A673 (cell line): Measurements from ENCODE around the gene ZNF560. TPM values are rescaled to one million over a fixed set of nuclear protein-coding genes. Genes with fewer than 3 reads are reported as not detected.

Experiments
- BruUV-seq: library from RNA; stranded (reverse); fragments of 400-500 nt; replicated peaks from 2 replicates; lab custom pipeline; 2021; lab: Mats Ljungman, UMichigan
- CTCF ChIA-PET: fragments of 300-600 bp; sonication (Branson Sonifier 250); formaldehyde crosslinking; loops from one replicate; lab custom pipeline; 2022; ENCODE audit warnings: antibody characterized with exemption; lab: Charles Lee
- POLR2A ChIA-PET: fragments of 300-600 bp; sonication (Branson Sonifier 250); formaldehyde crosslinking; loops from one replicate; lab custom pipeline; 2022; ENCODE audit warnings: antibody characterized with exemption; ENCODE audit not compliant: low non-redundant PET; lab: Charles Lee
- DNase-seq: peaks from one replicate; pipeline ENCODE4 v3.0.0-alpha.2; 2015; ENCODE audit warnings: low spot score
- H3K27ac ChIP-seq: fragments of 200-600 bp; sonication (generic); 2 replicates; pipeline ENCODE4 v1.5.1; 2016; ENCODE audit warnings: mixed run types, low read depth, mild to moderate bottlenecking, mixed read lengths, antibody characterized with exemption, low read length; ENCODE audit not compliant: poor library complexity, severe bottlenecking
- H3K27me3 ChIP-seq: fragments of 200-600 bp; sonication (generic); replicated peaks from 2 replicates; pipeline ENCODE4 v1.6.1; 2017; ENCODE audit warnings: mixed run types, low read depth, mild to moderate bottlenecking, mixed read lengths, antibody characterized with exemption, low read length; ENCODE audit not compliant: insufficient read depth, poor library complexity
- H3K36me3 ChIP-seq: fragments of 200-600 bp; sonication (generic); 2 replicates; pipeline ENCODE4 v1.6.1; 2016; ENCODE audit warnings: mixed run types, mild to moderate bottlenecking, mixed read lengths, antibody characterized with exemption, low read length; ENCODE audit not compliant: insufficient read depth, poor library complexity, severe bottlenecking
- H3K4me1 ChIP-seq: fragments of 200-600 bp; sonication (generic); 2 replicates; pipeline ENCODE4 v1.6.1; 2017; ENCODE audit warnings: mixed run types, mild to moderate bottlenecking, mixed read lengths, antibody characterized with exemption, low read length; ENCODE audit not compliant: insufficient read depth, poor library complexity, severe bottlenecking
- H3K4me3 ChIP-seq: fragments of 200-600 bp; sonication (generic); 2 replicates; pipeline ENCODE4 v1.5.1; 2016; ENCODE audit warnings: low read depth, mixed run types, mild to moderate bottlenecking, mixed read lengths, low read length; ENCODE audit not compliant: poor library complexity, severe bottlenecking
- H3K9me3 ChIP-seq: fragments of 200-600 bp; sonication (generic); 2 replicates; pipeline ENCODE4 v1.6.1; 2016; ENCODE audit warnings: mixed run types, low read depth, mild to moderate bottlenecking, mixed read lengths, antibody characterized with exemption, low read length; ENCODE audit not compliant: poor library complexity, severe bottlenecking
- EZH2 ChIP-seq: fragments of 200-600 bp; sonication (generic); IDR thresholded peaks from 2 replicates; pipeline ENCODE4 v1.6.1; 2017; ENCODE audit warnings: borderline replicate concordance, low read depth, mild to moderate bottlenecking, mixed read lengths, antibody characterized with exemption, low read length; ENCODE audit not compliant: poor library complexity, severe bottlenecking
- intact Hi-C: fragments of 100-400 bp; cut with micrococcal nuclease; formaldehyde crosslinking; loops from one replicate; pipeline ENCODE4 v1.10.0; 2022; ENCODE audit not compliant: unreplicated experiment
- total RNA-seq: library from RNA; stranded (reverse); gene quantifications from 2 replicates; pipeline ENCODE4 v1.2.3, GENCODE V29; 2021
- TF ChIP-seq, protein P1 (sequence below): fragments of 300-800, 200-600 bp; sonication (generic); conservative IDR thresholded peaks from 2 replicates; pipeline ENCODE4 v1.5.1; 2017; ENCODE audit warnings: low read depth, mild to moderate bottlenecking, antibody characterized with exemption, low read length, moderate library complexity, mixed read lengths

Gene ZNF560
- total RNA-seq, 1 experiment from 2014 or later: 8.0 TPM

DNA sequence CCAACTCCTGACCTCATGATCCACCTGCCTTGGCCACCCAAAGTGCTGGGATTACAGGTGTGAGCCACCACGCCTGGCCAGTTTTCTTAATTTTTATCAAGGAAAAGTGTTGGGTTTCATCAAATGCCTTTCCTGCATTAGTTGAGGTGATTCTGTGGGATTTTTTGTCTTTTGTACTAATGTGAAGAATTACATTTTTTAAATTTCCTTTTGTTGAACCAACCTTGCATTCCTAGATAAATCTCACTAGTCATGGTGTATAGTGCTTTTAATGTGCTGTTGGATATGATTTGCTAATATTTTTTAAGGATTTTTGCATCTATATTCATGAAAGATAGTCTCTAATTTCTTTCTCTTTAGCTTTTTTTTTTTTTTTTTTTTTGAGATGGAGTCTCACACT, 2.4 kb upstream of the ZNF560 start:
- H3K36me3 ChIP-seq: no peaks in the 10 kb centered on the region
- no peak overlapping the region for H3K27ac ChIP-seq
- no peaks in the 10 kb centered on the region for H3K4me1 ChIP-seq
- no peak for DNase-seq
- ChIA-PET POLR2A (no interaction called here), CTCF (interaction anchor here (0.6 kb wide), 1 partner anchor 885 kb away, joined by 4 read pairs; no protein-coding TSS in a partner anchor)
- intact Hi-C loops: no loop called here
- no TSS peak for BruUV-seq
- no peaks in the 10 kb centered on the region for H3K27me3 ChIP-seq
- H3K9me3 ChIP-seq: peaks cover 30% of the 10 kb centered on the region
- H3K4me3 ChIP-seq: no peak overlapping the region
- TF ChIP-seq, protein P1, sequence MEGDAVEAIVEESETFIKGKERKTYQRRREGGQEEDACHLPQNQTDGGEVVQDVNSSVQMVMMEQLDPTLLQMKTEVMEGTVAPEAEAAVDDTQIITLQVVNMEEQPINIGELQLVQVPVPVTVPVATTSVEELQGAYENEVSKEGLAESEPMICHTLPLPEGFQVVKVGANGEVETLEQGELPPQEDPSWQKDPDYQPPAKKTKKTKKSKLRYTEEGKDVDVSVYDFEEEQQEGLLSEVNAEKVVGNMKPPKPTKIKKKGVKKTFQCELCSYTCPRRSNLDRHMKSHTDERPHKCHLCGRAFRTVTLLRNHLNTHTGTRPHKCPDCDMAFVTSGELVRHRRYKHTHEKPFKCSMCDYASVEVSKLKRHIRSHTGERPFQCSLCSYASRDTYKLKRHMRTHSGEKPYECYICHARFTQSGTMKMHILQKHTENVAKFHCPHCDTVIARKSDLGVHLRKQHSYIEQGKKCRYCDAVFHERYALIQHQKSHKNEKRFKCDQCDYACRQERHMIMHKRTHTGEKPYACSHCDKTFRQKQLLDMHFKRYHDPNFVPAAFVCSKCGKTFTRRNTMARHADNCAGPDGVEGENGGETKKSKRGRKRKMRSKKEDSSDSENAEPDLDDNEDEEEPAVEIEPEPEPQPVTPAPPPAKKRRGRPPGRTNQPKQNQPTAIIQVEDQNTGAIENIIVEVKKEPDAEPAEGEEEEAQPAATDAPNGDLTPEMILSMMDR: no peak
- TF ChIP-seq EZH2: no peak

DNA sequence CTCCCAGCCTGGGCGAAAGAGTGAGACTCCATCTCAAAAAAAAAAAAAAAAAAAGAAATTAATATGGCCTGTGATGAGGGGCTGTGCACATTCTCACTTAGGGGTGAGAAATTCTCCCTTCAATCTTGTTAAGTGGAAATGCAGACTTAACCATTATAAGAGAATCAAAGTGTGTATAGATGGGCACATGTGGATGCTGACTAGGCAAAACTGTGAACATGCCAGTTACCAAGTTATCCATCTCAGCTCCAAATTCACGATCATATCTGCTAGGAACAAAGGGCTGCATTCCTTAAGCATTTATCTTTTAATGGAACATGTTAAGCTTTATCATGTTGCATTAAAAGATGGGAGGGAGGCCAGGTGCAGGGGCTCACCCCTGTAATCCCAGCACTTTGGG, 4.3 kb downstream of the ZNF560 start:
- Histone ChIP-seq H3K27ac (no peak overlapping the region), H3K36me3 (no peaks in the 10 kb centered on the region), H3K27me3 (no peaks in the 10 kb centered on the region), H3K9me3 (peaks cover 22% of the 10 kb centered on the region), H3K4me3 (no peak overlapping the region), H3K4me1 (no peaks in the 10 kb centered on the region)
- ChIA-PET CTCF (no interaction called here), POLR2A (no interaction called here)
- no peak for DNase-seq
- BruUV-seq: no TSS peak
- TF ChIP-seq EZH2: no peak
- TF ChIP-seq, protein P1: no peak
- intact Hi-C loops: no loop called here

- CTCF ChIA-PET: no interaction called here
- Histone ChIP-seq H3K4me1 (no peaks in the 10 kb centered on the region), H3K36me3 (no peaks in the 10 kb centered on the region), H3K4me3 (no peak overlapping the region), H3K9me3 (peaks cover 37% of the 10 kb centered on the region), H3K27me3 (no peaks in the 10 kb centered on the region), H3K27ac (no peak overlapping the region)
- no TSS peak for BruUV-seq
- intact Hi-C loops: no loop called here
- TF ChIP-seq EZH2: no peak
- TF ChIP-seq, protein P1: no peak
- POLR2A ChIA-PET: no interaction called here
- DNase-seq: no peak
Observed at GRCh38 chr19:9487016-9487415, 11.4 kb downstream of the ZNF560 start.
